ENCODE measurements around the gene BHLHE40. TPM values are rescaled to one million over a fixed set of nuclear protein-coding genes. Genes with fewer than 3 reads are reported as not detected.
"Not testable (repeated sequence)": the region's sequence is repeated elsewhere in the genome, so short reads cannot be mapped to it uniquely, and the experiment has no call there.

Gene BHLHE40
- total RNA-seq, 8 experiments from 2014 or later: 0.96 to 66.6 (median 30.0) TPM

GRCh38 chr3:4949659-4950058, 29.6 kb upstream of the BHLHE40 start:
- in situ Hi-C loops (cut with MboI; ENCODE audit: low pct_unique_long_range_greater_than_20kb in 2 of 9, low sequenced_read_pairs in 9 of 9, unreplicated experiment in 9 of 9): no loop called here
- ATAC-seq (replicated peaks in 6 of 8): no peak
- Histone ChIP-seq H3K4me1 (replicated peaks in 1 of 2) (no peaks in the 10 kb centered on the region), H3K4me3 (no peak overlapping the region), H3K27ac (no peak overlapping the region)
- WGBS, 10 experiments: 14 to 100% (median 71%) methylated on average over 1 to 2 of the region's 2 CpGs; no CpG with 5 or more reads in 3 of the 10 experiments

GRCh38 chr3:4950351-4950784, 28.9 kb upstream of the BHLHE40 start:
- ATAC-seq (replicated peaks in 6 of 8): no peak
- in situ Hi-C loops (cut with MboI; ENCODE audit: low pct_unique_long_range_greater_than_20kb in 2 of 9, low sequenced_read_pairs in 9 of 9, unreplicated experiment in 9 of 9): no loop called here
- Histone ChIP-seq H3K27ac (no peak overlapping the region), H3K4me3 (no peak overlapping the region), H3K4me1 (replicated peaks in 1 of 2) (no peaks in the 10 kb centered on the region)
- whole genome bisulfite sequencing, 10 experiments: 82 to 100% (median 93%) methylated on average over 1 to 4 of the region's 4 CpGs; no CpG with 5 or more reads in 5 of the 10 experiments

- in situ Hi-C loops (cut with MboI; ENCODE audit: low pct_unique_long_range_greater_than_20kb in 2 of 9, low sequenced_read_pairs in 9 of 9, unreplicated experiment in 9 of 9): no loop called here
- ATAC-seq (replicated peaks in 6 of 8): no peak
- Histone ChIP-seq H3K27ac (no peak overlapping the region), H3K4me3 (no peak overlapping the region), H3K4me1 (replicated peaks in 1 of 2) (no peaks in the 10 kb centered on the region)
- 79 to 95% (median 88%) methylated on average over 5 to 8 of the region's 8 CpGs; no CpG with 5 or more reads in 1 of the 10 experiments for WGBS, 10 experiments
Measured at GRCh38 chr3:4950948-4951347, 28.3 kb upstream of the BHLHE40 start.

GRCh38 chr3:4953119-4953518, 26.1 kb upstream of the BHLHE40 start:
- 14 to 77% (median 75%) methylated on average over 1 to 2 of the region's 2 CpGs; no CpG with 5 or more reads in 5 of the 10 experiments for WGBS, 10 experiments
- ATAC-seq (replicated peaks in 6 of 8): no peak
- in situ Hi-C loops (cut with MboI; ENCODE audit: low pct_unique_long_range_greater_than_20kb in 2 of 9, low sequenced_read_pairs in 9 of 9, unreplicated experiment in 9 of 9): no loop called here
- H3K4me3 ChIP-seq: no peak overlapping the region
- H3K27ac ChIP-seq: no peak overlapping the region
- no peaks in the 10 kb centered on the region for H3K4me1 ChIP-seq (replicated peaks in 1 of 2)

- Histone ChIP-seq H3K4me1 (replicated peaks in 1 of 2) (no peaks in the 10 kb centered on the region), H3K27ac (no peak overlapping the region), H3K4me3 (no peak overlapping the region)
- 22 to 100% (median 84%) methylated on average over 2 to 4 of the region's 6 CpGs; no CpG with 5 or more reads in 2 of the 10 experiments for WGBS, 10 experiments
- ATAC-seq (replicated peaks in 6 of 8): no peak
- in situ Hi-C loops (cut with MboI; ENCODE audit: low pct_unique_long_range_greater_than_20kb in 2 of 9, low sequenced_read_pairs in 9 of 9, unreplicated experiment in 9 of 9): no loop called here
Measured at GRCh38 chr3:4954256-4955000, 24.8 kb upstream of the BHLHE40 start.

- 0 to 92% (median 83%) methylated on average over 1 to 2 of the region's 2 CpGs; no CpG with 5 or more reads in 1 of the 10 experiments for WGBS, 10 experiments
- in situ Hi-C loops (cut with MboI; ENCODE audit: low pct_unique_long_range_greater_than_20kb in 2 of 9, low sequenced_read_pairs in 9 of 9, unreplicated experiment in 9 of 9): no loop called here
- H3K27ac ChIP-seq: no peak overlapping the region
- ATAC-seq (replicated peaks in 6 of 8): peak in 2 of 8 experiments; percentile 31 to 80
- H3K4me3 ChIP-seq: no peak overlapping the region
- H3K4me1 ChIP-seq (replicated peaks in 1 of 2): no peaks in the 10 kb centered on the region
Measured at GRCh38 chr3:4956099-4956498, 23.1 kb upstream of the BHLHE40 start.

GRCh38 chr3:4956738-4957137, 22.5 kb upstream of the BHLHE40 start:
- WGBS, 10 experiments: 10 to 100% (median 42%) methylated on average over 1 to 2 of the region's 2 CpGs; no CpG with 5 or more reads in 4 of the 10 experiments
- Histone ChIP-seq H3K4me1 (replicated peaks in 1 of 2) (no peaks in the 10 kb centered on the region), H3K27ac (no peak overlapping the region), H3K4me3 (no peak overlapping the region)
- in situ Hi-C loops (cut with MboI; ENCODE audit: low pct_unique_long_range_greater_than_20kb in 2 of 9, low sequenced_read_pairs in 9 of 9, unreplicated experiment in 9 of 9): no loop called here
- ATAC-seq (replicated peaks in 6 of 8): no peak

- in situ Hi-C loops (cut with MboI; ENCODE audit: low pct_unique_long_range_greater_than_20kb in 2 of 9, low sequenced_read_pairs in 9 of 9, unreplicated experiment in 9 of 9): no loop called here
- no peak for ATAC-seq (replicated peaks in 6 of 8)
- Histone ChIP-seq H3K4me1 (replicated peaks in 1 of 2) (no peaks in the 10 kb centered on the region), H3K27ac (no peak overlapping the region), H3K4me3 (no peak overlapping the region)
- WGBS, 10 experiments: 17 to 64% (median 54%) methylated on average over 1 to 3 of the region's 3 CpGs; no CpG with 5 or more reads in 4 of the 10 experiments
Measured at GRCh38 chr3:4957978-4958377, 21.3 kb upstream of the BHLHE40 start.

GRCh38 chr3:4959180-4959579, 20.1 kb upstream of the BHLHE40 start:
- ATAC-seq (replicated peaks in 6 of 8): no peak
- WGBS, 10 experiments: 0 to 100% (median 68%) methylated on average over 1 to 4 of the region's 4 CpGs; no CpG with 5 or more reads in 1 of the 10 experiments
- Histone ChIP-seq H3K4me3 (no peak overlapping the region), H3K4me1 (replicated peaks in 1 of 2) (no peaks in the 10 kb centered on the region), H3K27ac (no peak overlapping the region)
- in situ Hi-C loops (cut with MboI; ENCODE audit: low pct_unique_long_range_greater_than_20kb in 2 of 9, low sequenced_read_pairs in 9 of 9, unreplicated experiment in 9 of 9): no loop called here

- H3K27ac ChIP-seq; H3K4me3 ChIP-seq; ATAC-seq (replicated peaks in 6 of 8); H3K4me1 ChIP-seq (replicated peaks in 1 of 2); in situ Hi-C loops (cut with MboI; ENCODE audit: low pct_unique_long_range_greater_than_20kb in 2 of 9, low sequenced_read_pairs in 9 of 9, unreplicated experiment in 9 of 9): not testable (repeated sequence)
- 30 to 100% (median 90%) methylated on average over 1 to 2 of the region's 2 CpGs for WGBS, 10 experiments
Measured at GRCh38 chr3:4961865-4962264, 17.4 kb upstream of the BHLHE40 start.

GRCh38 chr3:4963669-4964570, 15.3 kb upstream of the BHLHE40 start:
- H3K27ac ChIP-seq: no peak overlapping the region
- no peak for ATAC-seq (replicated peaks in 6 of 8)
- WGBS, 10 experiments: 83 to 100% (median 100%) methylated on average over 1 of the region's 1 CpG; no CpG with 5 or more reads in 3 of the 10 experiments
- H3K4me3 ChIP-seq: no peak overlapping the region
- no peaks in the 10 kb centered on the region for H3K4me1 ChIP-seq (replicated peaks in 1 of 2)
- in situ Hi-C loops (cut with MboI; ENCODE audit: low pct_unique_long_range_greater_than_20kb in 2 of 9, low sequenced_read_pairs in 9 of 9, unreplicated experiment in 9 of 9): no loop called here

- H3K4me3 ChIP-seq; H3K27ac ChIP-seq; H3K4me1 ChIP-seq (replicated peaks in 1 of 2); in situ Hi-C loops (cut with MboI; ENCODE audit: low pct_unique_long_range_greater_than_20kb in 2 of 9, low sequenced_read_pairs in 9 of 9, unreplicated experiment in 9 of 9): not testable (repeated sequence)
- ATAC-seq (replicated peaks in 6 of 8): peak in 2 of 8 experiments; percentile 25 to 29
- WGBS, 10 experiments: 20 to 81% (median 65%) methylated on average over 1 to 4 of the region's 5 CpGs; no CpG with 5 or more reads in 3 of the 10 experiments
Measured at GRCh38 chr3:4966006-4966405, 13.2 kb upstream of the BHLHE40 start.

GRCh38 chr3:4967683-4968082, 11.6 kb upstream of the BHLHE40 start:
- H3K4me3 ChIP-seq; in situ Hi-C loops (cut with MboI; ENCODE audit: low pct_unique_long_range_greater_than_20kb in 2 of 9, low sequenced_read_pairs in 9 of 9, unreplicated experiment in 9 of 9); H3K27ac ChIP-seq; ATAC-seq (replicated peaks in 6 of 8); H3K4me1 ChIP-seq (replicated peaks in 1 of 2): not testable (repeated sequence)
- 0 to 100% (median 54%) methylated on average over 1 to 2 of the region's 3 CpGs; no CpG with 5 or more reads in 5 of the 10 experiments for WGBS, 10 experiments

All from motor neuron (in vitro differentiated cells).